GM23338 (cell line): ENCODE measurements around the gene PGRMC2.

Source experiments
- CREB1 ChIP-seq: fragments of 250-450 bp; sonication (Bioruptor Pico); IDR thresholded peaks from 2 replicates; pipeline ENCODE4 v1.5.0; 2020; ENCODE audit warnings: low read depth, mild to moderate bottlenecking, moderate library complexity
- EZH2 ChIP-seq: fragments of 200-600 bp; sonication (generic); IDR thresholded peaks from one replicate; pipeline ENCODE4 v1.8.0; 2017; ENCODE audit warnings: antibody characterized with exemption, mild to moderate bottlenecking, low read depth; ENCODE audit not compliant: unreplicated experiment
- EZH2phosphoT487 ChIP-seq: fragments of 200-600 bp; sonication (generic); IDR thresholded peaks from one replicate; pipeline ENCODE4 v1.8.1; 2018; ENCODE audit warnings: antibody characterized with exemption; ENCODE audit not compliant: unreplicated experiment
- JUNB ChIP-seq: IDR thresholded peaks from one replicate; pipeline ENCODE4 v1.6.1; 2016; ENCODE audit warnings: antibody characterized with exemption; ENCODE audit not compliant: unreplicated experiment
- NANOG ChIP-seq: IDR thresholded peaks from 2 replicates; pipeline ENCODE4 v1.6.1; 2016; ENCODE audit warnings: antibody characterized with exemption, borderline replicate concordance
- POLR2AphosphoS5 ChIP-seq: IDR thresholded peaks from 2 replicates; pipeline ENCODE4 v1.6.1; 2016; ENCODE audit warnings: antibody characterized with exemption, low read depth
- STAT1 ChIP-seq: IDR thresholded peaks from one replicate; pipeline ENCODE4 v1.6.1; 2016; ENCODE audit warnings: antibody characterized with exemption; ENCODE audit not compliant: unreplicated experiment
- ZNF114 ChIP-seq: fragments of 250-450 bp; sonication (Bioruptor Pico); IDR thresholded peaks from 2 replicates; pipeline ENCODE4 v1.5.0; 2020; ENCODE audit warnings: mild to moderate bottlenecking, moderate library complexity
- ZNF331 ChIP-seq: fragments of 250-450 bp; sonication (Bioruptor Pico); IDR thresholded peaks from 2 replicates; pipeline ENCODE4 v1.5.0; 2020; ENCODE audit warnings: low read depth, mild to moderate bottlenecking, moderate library complexity
- TF ChIP-seq, protein P1 (sequence below), 2 experiments: fragments of 200-600 bp in 1 of 2; sonication (generic) in 1 of 2; conservative IDR thresholded peaks; 2 replicates each; pipeline versions ENCODE4 v1.5.1 to v1.6.1; 2016 to 2017; ENCODE audit warnings: antibody characterized with exemption in 2 of 2, low read depth in 2 of 2, mild to moderate bottlenecking in 2 of 2, moderate library complexity in 1 of 2
- TF ChIP-seq, protein P2 (sequence below): IDR thresholded peaks from one replicate; pipeline ENCODE4 v1.6.1; 2018; ENCODE audit warnings: antibody characterized with exemption; ENCODE audit not compliant: unreplicated experiment
- TF ChIP-seq, protein P3 (sequence below): IDR thresholded peaks from 2 replicates; pipeline ENCODE4 v1.6.1; 2016; ENCODE audit warnings: antibody characterized with exemption

DNA sequence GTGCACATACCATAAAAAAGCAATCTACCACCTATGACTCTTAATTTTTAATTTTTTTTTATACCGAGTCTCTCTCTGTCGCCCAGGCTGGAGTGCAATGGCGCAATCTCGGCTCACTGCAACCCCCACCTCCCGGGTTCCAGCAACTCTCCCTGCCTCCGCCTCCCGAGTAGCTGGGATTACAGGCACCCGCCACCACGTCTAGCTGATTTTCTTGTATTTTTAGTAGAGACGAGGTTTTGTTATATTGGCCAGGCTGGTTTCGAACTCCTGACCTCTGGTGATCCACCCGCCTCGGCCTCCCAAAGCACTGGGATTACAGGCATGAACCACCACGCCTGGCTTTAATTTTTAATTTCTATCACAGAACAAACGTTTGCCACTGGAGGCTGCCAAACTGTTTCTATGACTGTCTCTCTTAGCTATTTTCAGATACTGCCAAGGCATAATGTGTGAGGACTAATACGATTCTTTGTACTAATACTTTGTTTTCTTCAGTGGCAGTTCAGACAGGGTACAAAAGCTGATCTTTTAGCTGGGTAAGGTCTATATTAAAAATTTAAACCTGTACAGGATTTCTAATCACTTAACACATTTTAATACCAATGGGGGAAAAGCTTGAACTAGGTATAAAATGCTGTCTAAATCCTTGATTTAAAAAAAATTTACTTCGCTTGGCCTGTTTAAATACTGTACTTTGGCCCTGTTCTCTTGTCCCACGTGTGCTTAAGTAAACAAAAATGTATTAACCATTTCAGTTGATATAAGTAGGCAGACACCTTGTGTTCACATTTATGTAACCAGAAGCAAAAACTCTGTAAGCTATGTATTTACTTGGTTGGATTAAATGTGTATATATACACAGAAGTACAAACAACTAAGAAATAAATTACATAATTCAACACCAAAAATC lies 2.3 kb downstream of the PGRMC2 start:
- TF ChIP-seq EZH2 (no peak), EZH2phosphoT487 (no peak), POLR2AphosphoS5 (no peak), NANOG (no peak), JUNB (no peak), CREB1 (no peak), STAT1 (no peak), ZNF331 (CRISPR knock-in tag) (no peak), ZNF114 (CRISPR knock-in tag) (no peak)
- TF ChIP-seq, protein P1, sequence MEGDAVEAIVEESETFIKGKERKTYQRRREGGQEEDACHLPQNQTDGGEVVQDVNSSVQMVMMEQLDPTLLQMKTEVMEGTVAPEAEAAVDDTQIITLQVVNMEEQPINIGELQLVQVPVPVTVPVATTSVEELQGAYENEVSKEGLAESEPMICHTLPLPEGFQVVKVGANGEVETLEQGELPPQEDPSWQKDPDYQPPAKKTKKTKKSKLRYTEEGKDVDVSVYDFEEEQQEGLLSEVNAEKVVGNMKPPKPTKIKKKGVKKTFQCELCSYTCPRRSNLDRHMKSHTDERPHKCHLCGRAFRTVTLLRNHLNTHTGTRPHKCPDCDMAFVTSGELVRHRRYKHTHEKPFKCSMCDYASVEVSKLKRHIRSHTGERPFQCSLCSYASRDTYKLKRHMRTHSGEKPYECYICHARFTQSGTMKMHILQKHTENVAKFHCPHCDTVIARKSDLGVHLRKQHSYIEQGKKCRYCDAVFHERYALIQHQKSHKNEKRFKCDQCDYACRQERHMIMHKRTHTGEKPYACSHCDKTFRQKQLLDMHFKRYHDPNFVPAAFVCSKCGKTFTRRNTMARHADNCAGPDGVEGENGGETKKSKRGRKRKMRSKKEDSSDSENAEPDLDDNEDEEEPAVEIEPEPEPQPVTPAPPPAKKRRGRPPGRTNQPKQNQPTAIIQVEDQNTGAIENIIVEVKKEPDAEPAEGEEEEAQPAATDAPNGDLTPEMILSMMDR (conservative IDR thresholded peaks at IDR 0.05; ENCODE audit: low read depth in 2 of 2), result no peak
- TF ChIP-seq, protein P2, sequence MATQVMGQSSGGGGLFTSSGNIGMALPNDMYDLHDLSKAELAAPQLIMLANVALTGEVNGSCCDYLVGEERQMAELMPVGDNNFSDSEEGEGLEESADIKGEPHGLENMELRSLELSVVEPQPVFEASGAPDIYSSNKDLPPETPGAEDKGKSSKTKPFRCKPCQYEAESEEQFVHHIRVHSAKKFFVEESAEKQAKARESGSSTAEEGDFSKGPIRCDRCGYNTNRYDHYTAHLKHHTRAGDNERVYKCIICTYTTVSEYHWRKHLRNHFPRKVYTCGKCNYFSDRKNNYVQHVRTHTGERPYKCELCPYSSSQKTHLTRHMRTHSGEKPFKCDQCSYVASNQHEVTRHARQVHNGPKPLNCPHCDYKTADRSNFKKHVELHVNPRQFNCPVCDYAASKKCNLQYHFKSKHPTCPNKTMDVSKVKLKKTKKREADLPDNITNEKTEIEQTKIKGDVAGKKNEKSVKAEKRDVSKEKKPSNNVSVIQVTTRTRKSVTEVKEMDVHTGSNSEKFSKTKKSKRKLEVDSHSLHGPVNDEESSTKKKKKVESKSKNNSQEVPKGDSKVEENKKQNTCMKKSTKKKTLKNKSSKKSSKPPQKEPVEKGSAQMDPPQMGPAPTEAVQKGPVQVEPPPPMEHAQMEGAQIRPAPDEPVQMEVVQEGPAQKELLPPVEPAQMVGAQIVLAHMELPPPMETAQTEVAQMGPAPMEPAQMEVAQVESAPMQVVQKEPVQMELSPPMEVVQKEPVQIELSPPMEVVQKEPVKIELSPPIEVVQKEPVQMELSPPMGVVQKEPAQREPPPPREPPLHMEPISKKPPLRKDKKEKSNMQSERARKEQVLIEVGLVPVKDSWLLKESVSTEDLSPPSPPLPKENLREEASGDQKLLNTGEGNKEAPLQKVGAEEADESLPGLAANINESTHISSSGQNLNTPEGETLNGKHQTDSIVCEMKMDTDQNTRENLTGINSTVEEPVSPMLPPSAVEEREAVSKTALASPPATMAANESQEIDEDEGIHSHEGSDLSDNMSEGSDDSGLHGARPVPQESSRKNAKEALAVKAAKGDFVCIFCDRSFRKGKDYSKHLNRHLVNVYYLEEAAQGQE, result no peak
- TF ChIP-seq, protein P3, sequence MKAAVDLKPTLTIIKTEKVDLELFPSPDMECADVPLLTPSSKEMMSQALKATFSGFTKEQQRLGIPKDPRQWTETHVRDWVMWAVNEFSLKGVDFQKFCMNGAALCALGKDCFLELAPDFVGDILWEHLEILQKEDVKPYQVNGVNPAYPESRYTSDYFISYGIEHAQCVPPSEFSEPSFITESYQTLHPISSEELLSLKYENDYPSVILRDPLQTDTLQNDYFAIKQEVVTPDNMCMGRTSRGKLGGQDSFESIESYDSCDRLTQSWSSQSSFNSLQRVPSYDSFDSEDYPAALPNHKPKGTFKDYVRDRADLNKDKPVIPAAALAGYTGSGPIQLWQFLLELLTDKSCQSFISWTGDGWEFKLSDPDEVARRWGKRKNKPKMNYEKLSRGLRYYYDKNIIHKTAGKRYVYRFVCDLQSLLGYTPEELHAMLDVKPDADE, result no peak
